Pulmonary artery endothelial cell (primary cell): ENCODE measurements around the gene MCRIP2. TPM values are rescaled to one million over a fixed set of nuclear protein-coding genes. Genes with fewer than 3 reads are reported as not detected.

Source experiments
- DNase-seq: peaks from one replicate; pipeline ENCODE4 v3.0.0-alpha.2; 2011; ENCODE audit warnings: low read depth, low spot score
- total RNA-seq: library from RNA; depleted of rRNA; stranded (reverse); fragments of >200 nt; gene quantifications from 2 replicates; pipeline ENCODE4 v1.2.3, GENCODE V29; 2014

Gene MCRIP2
- total RNA-seq, 1 donor from 2014 or later = 22.3 TPM

DNA sequence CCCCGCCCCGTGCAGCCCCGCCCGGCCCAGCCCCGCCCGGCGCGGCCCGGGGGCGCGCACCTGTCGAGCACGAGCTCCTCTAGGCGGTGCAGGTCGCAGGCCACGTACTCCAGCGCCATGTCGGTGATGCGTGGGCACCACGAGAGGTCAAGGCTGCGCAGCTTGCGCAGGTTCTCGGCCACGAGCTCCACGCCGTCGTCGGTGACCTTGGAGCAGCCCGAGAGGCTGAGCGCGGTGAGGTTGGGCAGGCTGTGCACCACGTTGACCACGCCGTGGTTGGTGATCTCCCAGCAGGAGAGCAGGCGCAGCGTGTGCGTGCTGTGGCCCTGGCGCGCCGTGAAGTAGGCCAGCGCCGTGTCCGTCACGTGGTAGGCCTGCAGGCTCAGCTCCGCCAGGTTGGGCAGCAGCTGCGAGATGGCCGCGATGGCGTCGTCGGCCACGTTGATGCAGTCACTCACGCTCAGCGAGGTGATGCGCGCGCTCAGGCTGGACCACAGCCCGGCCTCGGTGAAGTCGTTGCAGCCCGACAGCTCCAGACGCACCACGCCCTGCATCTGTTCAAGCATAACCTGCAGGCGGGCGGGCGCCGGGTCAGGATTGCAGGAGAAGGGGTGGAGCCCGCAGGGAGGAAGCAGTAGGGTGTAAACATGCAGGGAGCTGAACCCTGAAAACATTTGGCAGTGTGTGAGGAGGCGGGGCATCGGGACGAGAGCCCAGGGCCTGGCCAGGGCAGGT, 53.9 kb downstream of the MCRIP2 start:
- no peak for DNase-seq

Other genes starting within 250 kb of the MCRIP2 start
- gene NME4, start 244.6 kb upstream of the MCRIP2 start, total RNA-seq = 42.2 and 87.8 TPM in 2 replicates
- 10.5 and 19.4 TPM in 2 replicates for gene DECR2, start 239.9 kb upstream of the MCRIP2 start, total RNA-seq
- gene RAB11FIP3, start 216.2 kb upstream of the MCRIP2 start, total RNA-seq = 27.7 and 33.3 TPM in 2 replicates
- 39.0 and 40.7 TPM in 2 replicates for gene CAPN15, start 114.1 kb upstream of the MCRIP2 start, total RNA-seq
- gene PRR35, start 81.4 kb upstream of the MCRIP2 start, total RNA-seq = not detected in 2 replicates
- gene NHLRC4, start 74.8 kb upstream of the MCRIP2 start, total RNA-seq = 0.71 and 2.1 TPM in 2 replicates
- gene PIGQ, start 71.9 kb upstream of the MCRIP2 start, total RNA-seq = 21.0 and 24.1 TPM in 2 replicates
- gene RAB40C, start 51.8 kb upstream of the MCRIP2 start, total RNA-seq = 11.9 and 12.9 TPM in 2 replicates
- 0.07 TPM in 2 replicates for gene WFIKKN1, start 10.8 kb upstream of the MCRIP2 start, total RNA-seq
- 61.9 and 101 TPM in 2 replicates for gene METTL26, start 5.5 kb upstream of the MCRIP2 start, total RNA-seq
- gene WDR90, start 7.5 kb downstream of the MCRIP2 start, total RNA-seq = 10.7 and 14.8 TPM in 2 replicates
- 36.0 and 37.2 TPM in 2 replicates for gene RHOT2, start 26.3 kb downstream of the MCRIP2 start, total RNA-seq
- gene RHBDL1, start 33.8 kb downstream of the MCRIP2 start, total RNA-seq = 0.71 and 0.73 TPM in 2 replicates
- 131 and 146 TPM in 2 replicates for gene STUB1, start 38.6 kb downstream of the MCRIP2 start, total RNA-seq
- gene JMJD8, start 42.5 kb downstream of the MCRIP2 start, total RNA-seq = 28.8 and 30.9 TPM in 2 replicates
- gene WDR24, start 48.6 kb downstream of the MCRIP2 start, total RNA-seq = 4.0 and 4.7 TPM in 2 replicates
- 0.04 and 0.20 TPM in 2 replicates for gene FBXL16, start 64.0 kb downstream of the MCRIP2 start, total RNA-seq
- 30.9 and 68.3 TPM in 2 replicates for gene METRN, start 73.3 kb downstream of the MCRIP2 start, total RNA-seq
- 23.1 and 28.8 TPM in 2 replicates for gene ANTKMT, start 79.3 kb downstream of the MCRIP2 start, total RNA-seq
- gene CCDC78, start 84.6 kb downstream of the MCRIP2 start, total RNA-seq = 1.3 and 1.4 TPM in 2 replicates
- gene HAGHL, start 85.3 kb downstream of the MCRIP2 start, total RNA-seq = 6.4 and 17.6 TPM in 2 replicates
- gene CIAO3, start 99.2 kb downstream of the MCRIP2 start, total RNA-seq = 32.9 and 48.5 TPM in 2 replicates
- gene MSLN, start 118.9 kb downstream of the MCRIP2 start, total RNA-seq = not detected in 2 replicates
- gene RPUSD1, start 146.6 kb downstream of the MCRIP2 start, total RNA-seq = 41.9 and 45.0 TPM in 2 replicates
- gene CHTF18, start 146.8 kb downstream of the MCRIP2 start, total RNA-seq = 14.2 and 21.4 TPM in 2 replicates
- gene GNG13, start 158.9 kb downstream of the MCRIP2 start, total RNA-seq = not detected in 2 replicates